Muscle of arm (tissue), 12 donors: Measurements from ENCODE around the gene ROR1. TPM values are rescaled to one million over a fixed set of nuclear protein-coding genes. Genes with fewer than 3 reads are reported as not detected.
A peak's percentile ranks its signal among the peaks of the same experiment; 100 is the strongest.

Experiments
- DNase-seq: peaks from one replicate; pipeline ENCODE4 v3.0.0-alpha.2; 2013
- polyA plus RNA-seq, 12 donors: library from polyadenylated mRNA; unstranded; fragments of 120-200 nt; gene quantifications; one replicate each; pipeline ENCODE4 v1.2.1, GENCODE V29; 2013; ENCODE audit not compliant: insufficient read length in 12 of 12

Gene ROR1
- polyA plus RNA-seq, 12 donors, result 9.0 to 21.4 (median 11.9) TPM; not detected in 1

DNA sequence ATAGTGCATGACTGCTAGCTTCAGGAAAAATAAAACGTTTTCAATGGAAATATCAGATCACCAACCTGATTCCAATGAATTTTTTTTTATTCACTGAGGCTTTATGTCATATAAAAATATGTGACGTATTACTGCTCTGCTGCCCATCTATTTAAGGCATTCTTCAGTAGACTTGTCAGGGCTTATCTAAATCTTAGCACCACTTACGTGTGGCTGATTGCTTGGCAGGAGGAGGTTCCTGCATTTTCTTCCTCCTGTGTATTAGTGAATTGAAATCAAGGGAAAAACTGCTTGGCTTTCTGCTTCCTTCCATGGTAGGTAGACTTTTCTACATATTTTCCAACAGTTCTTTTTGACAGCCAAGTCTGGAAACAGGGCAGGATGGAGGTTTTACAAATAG lies 80.3 kb downstream of the ROR1 start:
- no peak for DNase-seq

DNA sequence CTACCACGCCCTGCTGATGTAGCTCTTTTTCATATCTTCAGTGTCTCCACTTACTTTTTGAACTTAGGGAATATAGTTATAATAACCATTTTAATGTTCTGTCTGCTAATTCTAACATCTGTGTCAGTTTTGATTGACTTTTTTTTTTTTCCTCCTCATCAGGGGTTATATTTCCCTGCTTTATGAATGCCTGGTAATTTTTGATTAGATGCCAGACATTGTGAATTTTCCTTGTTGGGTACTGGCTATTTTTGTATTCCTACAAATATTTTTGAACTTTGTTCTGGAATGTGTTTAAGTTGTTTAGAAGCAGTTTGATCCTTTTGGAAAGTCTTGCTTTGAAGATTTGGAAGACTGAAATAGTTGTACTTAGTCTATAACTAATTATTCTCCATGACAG lies 82.1 kb downstream of the ROR1 start:
- DNase-seq, result no peak

DNA sequence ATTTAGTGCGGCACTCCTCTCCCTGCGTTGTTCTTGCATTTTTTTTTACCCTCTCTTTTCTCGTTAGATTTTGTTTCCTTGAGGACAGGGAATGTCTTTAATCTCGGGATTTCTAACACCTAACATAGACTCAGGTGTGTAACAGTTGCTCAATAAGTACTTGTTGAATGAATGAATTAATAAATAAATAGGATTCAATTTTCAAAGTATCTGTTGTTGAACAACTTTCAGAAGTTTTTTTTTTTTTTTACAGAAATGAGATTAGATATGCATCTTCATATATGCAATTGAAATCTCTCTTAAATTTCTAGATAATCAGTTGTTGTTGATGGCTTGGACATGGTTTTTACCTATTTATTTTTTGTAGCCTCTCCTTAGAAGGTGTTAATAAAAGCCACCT lies 83.1 kb downstream of the ROR1 start:
- DNase-seq, result no peak

DNA sequence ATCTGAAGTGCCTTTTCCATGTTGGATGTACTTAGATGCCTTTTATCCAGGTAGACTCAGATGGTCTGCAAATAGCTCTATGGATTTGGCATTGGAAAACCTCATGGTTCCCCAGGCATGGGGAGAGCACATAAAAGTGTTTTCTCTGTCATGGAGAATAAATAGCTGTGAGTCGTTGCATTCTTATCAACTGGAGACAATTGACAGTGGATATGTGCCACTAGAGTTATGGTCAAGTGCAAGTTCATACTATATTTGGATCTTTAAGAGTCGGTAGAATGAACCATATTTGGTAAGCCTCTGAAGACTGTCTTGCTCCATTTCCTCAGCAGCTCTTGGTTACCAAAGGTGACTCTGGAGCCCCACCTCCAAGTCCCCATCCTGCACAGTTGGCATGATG lies 83.7 kb downstream of the ROR1 start:
- no peak for DNase-seq

DNA sequence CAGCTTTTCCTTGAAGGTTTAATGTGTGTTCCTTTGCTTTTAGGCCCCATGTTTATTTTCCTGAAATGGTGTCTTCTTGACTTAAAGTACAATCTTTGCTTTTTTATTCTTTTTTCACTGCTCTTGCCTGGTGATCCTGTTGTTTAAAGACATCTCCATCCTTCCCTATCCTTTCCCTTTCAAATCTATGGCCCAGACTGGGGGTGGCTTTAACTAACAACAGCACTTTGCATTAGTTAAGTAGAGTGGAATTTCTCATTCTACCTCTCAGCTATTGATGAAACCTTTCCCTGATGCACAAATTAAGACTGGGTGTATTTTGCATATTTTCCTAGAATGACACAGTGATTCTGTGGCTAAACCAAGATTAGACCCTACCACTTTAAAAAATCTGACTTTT lies 84.3 kb downstream of the ROR1 start:
- no peak for DNase-seq

DNA sequence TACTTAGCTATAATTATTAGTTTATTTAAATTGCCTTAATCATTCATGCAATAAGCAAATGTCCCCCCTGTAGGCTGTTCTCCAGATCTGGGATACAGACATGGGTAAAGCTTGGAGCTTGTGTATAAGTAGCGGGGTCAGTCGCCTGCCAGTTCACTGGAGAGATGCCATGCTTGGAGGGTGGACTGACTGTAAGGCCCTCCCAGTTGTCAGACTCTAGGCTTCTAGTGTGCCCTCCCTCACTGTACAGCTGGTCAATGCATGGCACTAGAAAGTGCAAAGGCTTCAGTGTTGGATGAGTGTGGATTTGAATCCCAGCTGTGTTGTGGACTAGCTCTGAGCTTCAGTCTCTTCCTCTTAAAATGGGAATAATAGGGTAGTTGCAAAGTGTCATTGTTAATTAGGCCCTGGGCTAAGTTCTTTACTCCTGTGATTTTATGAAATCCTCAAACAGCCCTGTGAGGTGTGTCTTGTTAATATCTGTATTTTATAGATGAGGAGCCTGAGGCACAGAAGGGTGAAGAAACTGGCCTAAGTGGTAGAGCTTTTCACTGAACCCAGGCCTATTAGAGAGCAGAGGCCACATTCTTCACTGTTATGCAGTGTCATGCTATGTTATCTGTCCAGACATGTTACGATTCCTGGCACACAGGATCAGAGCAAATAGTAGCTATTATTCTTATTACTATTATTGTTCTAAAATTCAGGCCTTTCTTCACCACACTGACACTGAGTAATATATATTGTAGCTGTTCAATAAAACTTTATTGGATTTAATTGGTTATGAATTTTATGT lies 85.9 kb downstream of the ROR1 start:
- DNase-seq, result no peak

DNA sequence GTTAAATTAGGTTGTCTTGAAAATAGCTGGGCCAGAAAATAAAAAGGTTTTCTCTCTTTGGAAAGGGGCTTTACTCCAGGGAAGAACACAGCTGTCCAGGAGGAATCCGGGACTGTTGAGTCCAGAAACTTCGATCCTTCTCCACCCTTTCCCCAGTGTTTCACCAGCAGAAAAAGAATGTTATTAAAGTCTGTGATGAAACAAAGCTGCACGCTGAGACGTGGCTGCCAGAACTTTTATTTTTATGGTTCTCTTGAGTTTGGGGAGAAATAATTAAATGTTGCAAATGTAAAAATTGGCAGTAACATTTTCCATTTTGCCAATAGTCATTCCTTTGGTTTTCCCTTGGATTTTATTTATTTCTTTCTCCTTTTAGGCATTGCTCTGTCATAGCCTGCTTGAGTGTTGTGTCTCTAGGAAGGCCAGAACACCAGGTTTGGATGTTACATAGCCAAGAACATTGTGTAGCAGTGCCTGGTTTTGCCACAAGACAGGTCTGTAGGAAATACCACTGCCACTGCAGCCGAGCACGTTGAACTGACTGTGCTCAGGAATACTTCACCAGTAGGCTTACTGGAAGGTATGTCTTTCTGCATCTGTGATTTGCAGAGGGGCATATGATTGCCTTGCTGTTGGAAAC lies 87.4 kb downstream of the ROR1 start:
- DNase-seq, result peak; percentile 70

DNA sequence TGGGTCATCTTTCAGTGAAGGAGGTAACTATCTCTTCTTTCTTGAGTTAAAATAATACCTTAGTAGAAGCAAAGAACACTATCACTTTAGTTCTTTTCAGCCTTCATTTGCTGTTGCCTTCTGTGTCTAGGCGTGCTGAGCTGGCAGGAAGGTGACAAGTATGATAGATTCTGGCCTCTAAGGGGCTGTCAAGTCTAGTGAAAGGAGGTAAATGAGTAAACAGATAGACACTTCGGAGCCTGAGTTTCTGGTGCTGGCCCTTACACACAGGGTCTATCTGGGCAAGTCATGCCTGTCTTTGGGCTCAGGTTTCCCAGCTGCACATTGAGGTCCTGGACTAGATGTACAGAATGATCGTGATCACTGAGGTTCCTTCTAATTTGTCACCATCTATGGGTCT lies 89.3 kb downstream of the ROR1 start:
- no peak for DNase-seq

DNA sequence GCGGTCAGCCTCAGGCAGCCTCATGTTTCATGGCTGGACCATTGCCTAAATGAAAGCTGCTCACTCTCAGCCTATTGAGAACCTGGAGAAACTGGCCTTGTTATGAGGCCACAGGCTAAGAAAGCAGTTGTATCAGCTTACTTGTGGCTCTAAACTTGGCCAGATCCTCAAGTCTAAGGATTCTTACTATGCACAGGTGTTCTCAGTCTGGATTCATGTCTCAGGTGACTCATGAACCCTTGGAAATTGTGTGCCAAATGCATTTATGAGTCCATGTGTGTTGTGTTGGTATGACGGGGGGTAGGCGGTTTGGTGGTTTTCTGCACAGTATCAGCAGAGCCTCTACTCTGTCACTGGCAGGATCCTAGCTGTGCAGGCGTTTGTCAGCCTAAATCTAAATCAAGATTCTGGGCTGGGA lies 90.4 kb downstream of the ROR1 start:
- peak; percentile 34 for DNase-seq

DNA sequence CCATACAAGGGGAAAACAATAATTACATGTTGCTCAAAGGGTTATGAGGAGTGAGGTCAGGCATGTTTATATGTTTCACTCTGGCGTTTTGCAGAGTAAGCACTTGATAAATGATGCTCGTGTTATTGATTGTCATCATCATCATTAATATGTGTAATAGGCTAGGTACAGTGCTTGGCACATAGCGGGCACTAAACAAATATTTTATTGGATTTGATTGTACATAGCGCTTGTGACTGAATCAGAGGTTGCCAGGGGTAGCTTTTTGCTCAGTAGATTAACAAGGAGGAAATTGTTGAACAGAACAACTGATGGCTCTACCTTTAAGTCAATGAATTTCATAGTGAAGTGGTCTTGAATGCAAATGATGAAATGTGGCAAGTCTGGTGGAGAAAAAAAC lies 91.7 kb downstream of the ROR1 start:
- DNase-seq, result no peak

DNA sequence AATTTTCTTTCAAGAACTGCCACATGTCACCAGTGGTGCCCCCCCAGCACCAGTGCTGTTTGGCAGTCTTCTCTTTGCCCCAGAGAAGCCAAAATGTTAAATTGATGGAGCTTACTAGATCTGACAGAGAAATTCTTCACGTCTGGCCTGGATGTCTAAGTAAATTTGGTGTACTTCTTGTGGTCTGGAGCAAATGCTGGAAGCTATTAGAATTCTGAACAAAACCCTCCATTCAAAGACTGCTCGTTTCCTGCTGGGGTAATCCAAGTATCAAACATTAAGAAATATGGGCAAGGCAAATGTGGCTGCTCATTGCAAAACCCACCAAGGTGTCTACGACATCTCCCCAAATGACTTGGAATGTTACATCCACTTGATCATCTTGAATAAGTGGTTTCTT lies 92.3 kb downstream of the ROR1 start:
- DNase-seq, result no peak

DNA sequence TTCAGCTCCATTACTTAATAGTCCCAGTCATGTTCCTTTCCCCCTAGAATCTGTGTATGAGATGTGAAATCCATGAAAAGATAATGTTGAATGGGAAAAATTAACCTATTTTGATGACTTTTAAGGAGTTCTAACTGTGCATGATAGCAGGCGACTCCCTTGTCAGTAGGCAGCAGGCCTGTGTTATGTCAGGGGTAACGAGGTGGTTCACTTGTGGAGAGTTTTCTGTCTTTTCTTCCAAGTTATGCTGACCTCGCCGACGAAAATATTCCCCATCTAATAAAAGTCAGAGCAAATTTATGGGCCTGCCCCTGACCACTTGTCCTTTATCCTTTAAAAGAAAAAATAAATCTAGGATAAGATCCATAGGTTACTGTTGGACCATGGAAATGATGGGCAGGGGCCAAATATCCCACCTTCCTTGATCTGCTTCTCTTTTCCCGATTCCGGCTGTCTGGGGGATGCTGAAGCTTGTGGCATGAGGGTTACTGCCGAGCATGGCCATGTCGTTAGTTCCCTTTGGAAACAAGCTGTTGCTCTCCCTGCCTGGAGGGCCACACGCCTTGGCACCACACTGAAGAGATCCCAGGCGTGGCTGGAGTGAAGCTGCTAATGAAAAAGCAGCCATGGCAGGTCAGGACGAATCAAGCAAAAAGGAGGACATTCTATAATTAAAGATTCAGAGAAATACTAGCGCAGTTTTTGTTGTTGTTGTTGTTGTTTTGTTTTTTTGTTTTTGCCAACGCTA lies 93.8 kb downstream of the ROR1 start:
- DNase-seq, result no peak

DNA sequence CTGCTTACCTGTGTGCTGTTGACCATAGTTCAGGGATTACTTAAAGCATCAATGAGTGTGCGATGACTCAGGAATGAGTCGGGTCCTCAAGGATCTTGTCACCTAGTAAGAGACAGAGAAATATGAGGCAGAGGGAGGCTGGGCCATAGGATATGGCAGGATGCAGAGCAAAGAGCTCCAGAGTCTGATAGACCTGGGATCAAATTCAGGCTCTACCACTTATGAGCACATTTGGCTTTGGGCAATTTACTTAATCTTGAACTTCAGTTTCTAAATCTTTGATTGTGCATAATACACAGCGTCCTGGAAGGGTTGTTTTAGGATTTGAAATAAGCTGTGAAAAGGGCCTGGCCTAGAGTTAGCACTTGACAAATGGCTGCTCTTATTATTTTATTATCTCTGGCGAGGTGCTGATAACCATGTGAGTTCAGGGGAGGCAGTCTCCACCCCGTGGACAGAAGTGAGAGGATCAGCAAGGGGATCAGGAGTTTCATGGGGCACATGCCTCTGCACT lies 94.5 kb downstream of the ROR1 start:
- no peak for DNase-seq

DNA sequence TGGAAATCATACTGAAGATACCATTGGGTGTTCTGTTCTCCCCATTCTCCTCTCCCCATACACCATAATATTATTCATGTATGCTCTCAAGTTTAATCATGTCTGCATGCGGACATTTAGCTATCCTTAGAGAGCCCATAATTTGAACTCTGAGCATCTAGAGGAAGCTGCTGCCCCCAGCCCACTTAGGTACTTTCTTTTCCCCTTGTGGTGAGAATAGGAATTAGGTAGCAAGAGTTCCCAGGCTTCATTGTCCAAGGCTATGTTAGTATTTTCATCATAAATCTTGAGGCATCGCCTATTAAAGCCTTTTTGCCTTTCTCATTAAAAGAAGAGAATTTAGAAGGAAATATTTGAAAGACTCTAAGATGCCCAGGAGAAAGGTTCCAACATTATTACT lies 96.3 kb downstream of the ROR1 start:
- no peak for DNase-seq

DNA sequence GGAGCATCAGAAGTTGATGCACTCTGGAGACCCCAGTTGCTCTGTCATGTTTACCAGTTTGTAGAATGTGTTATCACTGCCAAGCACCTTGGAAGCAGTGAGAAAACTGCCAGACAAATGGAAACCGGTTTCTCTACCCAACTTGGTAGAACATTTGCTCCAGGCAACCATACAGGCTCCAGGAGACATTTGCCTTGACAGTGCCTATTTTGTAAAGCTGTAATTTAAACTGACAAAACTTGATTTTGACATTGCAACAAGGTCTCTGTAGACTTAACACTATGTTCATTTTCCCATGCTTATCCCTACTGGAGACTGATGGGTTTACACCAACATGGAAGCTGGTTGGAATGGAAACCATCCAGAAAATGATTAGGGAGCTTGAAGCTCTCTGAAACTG lies 97.6 kb downstream of the ROR1 start:
- DNase-seq, result no peak

DNA sequence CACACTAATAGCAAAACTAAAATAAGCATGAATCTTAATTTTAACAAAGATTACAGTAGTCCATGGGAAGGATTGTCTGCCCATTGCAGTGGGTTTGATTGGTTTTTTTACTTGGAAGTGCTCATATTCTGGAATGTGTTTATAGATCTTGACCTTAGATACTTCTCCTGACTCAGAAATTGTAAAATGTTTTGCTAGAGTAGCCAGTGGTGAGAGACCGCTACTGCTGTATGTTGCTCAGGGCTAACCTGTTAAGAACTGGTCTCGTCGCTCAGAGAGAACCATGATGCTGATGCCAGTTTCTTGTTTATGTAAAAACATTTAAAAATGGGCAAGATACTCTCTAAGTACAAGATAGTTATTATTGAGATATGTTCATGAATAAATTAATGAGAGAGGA lies 99.9 kb downstream of the ROR1 start:
- no peak for DNase-seq

DNA sequence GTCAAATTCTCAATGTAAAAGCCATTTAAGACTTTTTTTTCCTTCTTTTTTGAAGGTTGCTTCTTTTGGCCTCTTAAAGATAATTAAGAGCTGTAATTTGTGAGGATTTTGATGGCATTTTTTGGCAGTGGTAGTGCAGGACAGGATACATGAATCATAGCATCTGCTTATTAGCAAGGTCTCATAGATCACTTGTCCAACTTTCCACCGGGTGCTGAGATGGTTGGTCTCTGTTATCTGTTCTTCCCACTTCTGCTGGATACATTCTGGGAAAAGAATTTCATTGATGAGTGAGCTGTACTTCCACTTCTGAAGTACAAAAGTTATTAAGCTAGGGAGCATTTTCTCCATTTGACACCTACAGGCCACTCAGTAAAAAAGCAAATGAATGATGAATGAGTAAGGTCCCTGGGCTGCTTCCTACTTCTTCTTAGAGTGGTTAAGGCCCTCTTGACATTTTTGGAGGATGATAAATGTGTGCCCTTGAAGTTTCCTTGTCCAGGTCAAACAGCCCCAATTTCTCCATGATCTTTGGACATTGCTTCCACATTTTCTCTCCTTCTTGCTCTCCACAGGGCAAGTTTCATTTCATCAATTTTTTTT lies 100.6 kb downstream of the ROR1 start:
- DNase-seq, result no peak

DNA sequence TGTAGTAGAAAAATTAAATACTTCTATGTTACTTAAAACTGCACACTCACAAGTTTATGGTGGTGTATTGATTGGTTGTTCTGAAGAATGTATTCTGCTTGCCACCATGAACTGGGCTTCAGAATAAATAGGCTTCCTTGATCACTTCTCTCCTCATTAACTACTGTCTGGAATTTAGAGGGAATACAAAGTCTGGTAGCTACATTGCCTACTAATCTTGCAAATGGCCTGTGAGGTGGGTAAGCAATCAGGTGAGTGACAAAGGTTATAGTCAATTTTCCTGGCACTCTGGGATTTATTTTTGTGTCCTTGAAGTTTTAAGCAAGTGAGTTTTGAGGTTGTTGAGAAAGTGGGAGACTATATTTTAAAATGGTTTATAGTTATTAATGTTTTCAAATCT lies 101.8 kb downstream of the ROR1 start:
- DNase-seq, result no peak

DNA sequence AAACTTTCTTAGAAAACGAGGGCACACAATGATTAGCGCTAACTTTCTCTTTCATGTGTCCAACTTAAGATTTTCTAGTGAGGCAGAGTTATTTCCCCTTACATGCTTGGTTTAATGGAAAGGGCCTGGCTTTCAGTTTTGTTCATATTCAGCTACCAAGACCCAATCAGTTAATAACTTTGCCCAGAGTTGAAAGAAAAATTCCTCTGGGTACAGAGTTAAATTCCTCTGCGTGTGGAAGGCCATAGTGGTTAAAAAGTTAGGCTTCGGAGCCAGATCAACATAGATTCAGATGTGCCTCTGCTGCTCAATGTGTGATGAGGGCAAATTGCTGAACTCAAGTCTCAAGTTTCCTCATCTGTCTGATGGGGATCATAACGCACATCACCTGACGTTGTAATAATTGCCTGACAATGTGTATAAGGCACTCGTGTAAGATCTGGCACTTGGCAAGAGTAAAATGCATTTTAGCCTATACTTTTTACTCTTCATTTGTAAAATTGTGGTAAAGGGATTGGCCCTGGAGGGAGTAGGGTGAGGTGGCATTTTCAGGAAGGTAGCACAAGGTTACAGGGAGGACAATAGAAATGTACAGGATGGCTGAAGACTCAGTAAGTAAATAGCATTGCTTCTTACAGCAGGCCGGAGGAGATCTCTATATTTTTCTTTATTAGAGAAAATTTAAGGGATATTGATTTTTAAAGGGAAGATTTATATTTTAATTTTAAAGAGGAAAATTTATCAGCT lies 103.4 kb downstream of the ROR1 start:
- no peak for DNase-seq

DNA sequence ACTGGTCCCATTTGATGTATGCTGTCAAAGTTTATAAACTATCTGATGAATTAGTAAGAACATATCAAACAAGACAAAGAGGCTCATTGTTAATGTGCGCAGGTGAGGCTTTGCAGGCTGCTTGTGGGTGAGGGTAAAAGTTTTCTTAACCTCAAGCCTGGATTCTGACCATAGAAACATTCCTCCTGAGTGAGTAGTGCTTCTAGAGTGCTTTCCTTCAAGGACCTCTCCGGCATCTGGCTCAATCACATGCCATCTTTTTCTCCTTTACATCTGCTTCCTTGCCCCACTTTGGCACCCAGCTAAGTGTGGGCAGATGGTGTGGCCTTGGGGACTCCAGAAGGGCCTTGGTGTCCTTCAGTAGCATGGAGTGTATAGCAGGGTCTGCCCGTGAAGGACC lies 104.0 kb downstream of the ROR1 start:
- no peak for DNase-seq

DNA sequence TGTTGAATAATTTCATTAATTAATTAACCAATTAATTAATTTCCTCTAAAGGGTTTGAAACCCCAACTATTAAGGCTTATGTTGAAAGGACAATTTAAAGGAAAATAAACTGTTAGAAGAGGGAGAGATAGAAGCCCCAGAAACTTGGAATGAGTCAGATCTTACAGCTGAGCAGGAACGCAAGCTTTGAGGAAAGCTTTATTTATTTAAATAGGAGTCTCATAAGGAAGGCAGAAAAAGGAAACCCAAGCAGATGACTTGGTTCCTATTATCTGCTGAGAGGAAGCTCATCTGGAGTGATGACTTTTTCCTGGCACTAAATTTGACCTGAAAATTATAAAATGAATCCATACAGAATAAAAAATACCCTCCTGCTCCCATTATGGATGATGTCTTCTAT lies 105.1 kb downstream of the ROR1 start:
- DNase-seq, result no peak
